ENCODE measurements around the gene KRT31. TPM values are rescaled to one million over a fixed set of nuclear protein-coding genes. Genes with fewer than 3 reads are reported as not detected.

The KRT31 gene
- total RNA-seq, 1 experiment from 2014 or later = not detected

- no peak for TF ChIP-seq JUN (CRISPR knock-in tag; IDR thresholded peaks at IDR 0.05)
- no peak for TF ChIP-seq TCF7 (CRISPR knock-in tag; IDR thresholded peaks at IDR 0.05; ENCODE audit: low read depth)
- TF ChIP-seq ATF3 (CRISPR knock-in tag; conservative IDR thresholded peaks at IDR 0.05) = no peak
These were observed 45.3 kb upstream of the KRT31 start (continued) for GRCh38 chr17:41442739-41443138.

- Mint-ChIP-seq H3K4me1 (0 out of 2 replicates have a peak, but pooled peaks cover 4% of the 10 kb centered on the region), H3K9me3 (peaks cover 7% of the 10 kb centered on the region), H3K36me3 (no peaks in the 10 kb centered on the region), H3K4me3 (no peak within 1 kb of the TSS), H3K27ac (no peak within 1 kb of the TSS), H3K27me3 (ENCODE audit: low read depth) (peaks cover 9% of the 10 kb centered on the region)
- ATAC-seq (no peak), DNase-seq (ENCODE audit: low spot score) (no peak)
- TF ChIP-seq SMAD3 (CRISPR knock-in tag; IDR thresholded peaks at IDR 0.05; ENCODE audit: borderline replicate concordance) = no peak
- TF ChIP-seq ELF4 (CRISPR knock-in tag; IDR thresholded peaks at IDR 0.05; ENCODE audit: low read depth) = no peak
- TF ChIP-seq ATF1 (CRISPR knock-in tag; IDR thresholded peaks at IDR 0.05) = no peak
- no peak for TF ChIP-seq ZNF121 (CRISPR knock-in tag; IDR thresholded peaks at IDR 0.05)
- TF ChIP-seq SP1 (CRISPR knock-in tag; conservative IDR thresholded peaks at IDR 0.05) = no peak
- TF ChIP-seq ATF6 (CRISPR knock-in tag; IDR thresholded peaks at IDR 0.05) = no peak
- POLR2A ChIA-PET = no interaction called here
- CTCF ChIA-PET = no interaction called here
These were observed 43.2 kb upstream of the KRT31 start, which contains the start of gene KRT38 for GRCh38 chr17:41440531-41441033. Gene KRT38 (minus strand): TSS chr17:41440983. CDS start chr17:41440921, 62 bp downstream.

- no peak for DNase-seq (ENCODE audit: low spot score)
- H3K4me3 Mint-ChIP-seq = no peak overlapping the region
- ChIA-PET POLR2A (no interaction called here), CTCF (interaction anchor here (1.1 to 1.9 kb wide), 2 partner anchors 22 to 209 kb away, joined by 3 to 9 read pairs; no protein-coding TSS in a partner anchor)
- TF ChIP-seq RELA (CRISPR knock-in tag; IDR thresholded peaks at IDR 0.05; ENCODE audit: borderline replicate concordance) (no peak), STAT6 (CRISPR knock-in tag; conservative IDR thresholded peaks at IDR 0.05; ENCODE audit: low read depth) (no peak), NFYB (CRISPR knock-in tag; conservative IDR thresholded peaks at IDR 0.05; ENCODE audit: low read depth) (no peak), GABPB1 (CRISPR knock-in tag; IDR thresholded peaks at IDR 0.05) (peak; percentile 78), ZNF396 (CRISPR knock-in tag; IDR thresholded peaks at IDR 0.05; ENCODE audit: borderline replicate concordance) (no peak)
- no peak for ATAC-seq
- H3K27ac Mint-ChIP-seq = no peak overlapping the region
- H3K9me3 Mint-ChIP-seq = peaks cover 7% of the 10 kb centered on the region
- H3K36me3 Mint-ChIP-seq = no peaks in the 10 kb centered on the region
- peaks cover 6% of the 10 kb centered on the region for H3K27me3 Mint-ChIP-seq (ENCODE audit: low read depth)
- H3K4me1 Mint-ChIP-seq = 0 out of 2 replicates have a peak, but pooled peaks cover 4% of the 10 kb centered on the region
These were observed 42.0 kb upstream of the KRT31 start for GRCh38 chr17:41439375-41439774.

- Mint-ChIP-seq H3K4me1 (0 out of 2 replicates have a peak, but pooled peaks cover 2% of the 10 kb centered on the region), H3K27me3 (ENCODE audit: low read depth) (peaks cover 6% of the 10 kb centered on the region), H3K36me3 (no peaks in the 10 kb centered on the region), H3K27ac (no peak overlapping the region), H3K9me3 (peaks cover 7% of the 10 kb centered on the region), H3K4me3 (no peak overlapping the region)
- CTCF ChIA-PET = interaction anchor here (1.9 kb wide), 1 partner anchor 20 kb away, joined by 9 read pairs; no protein-coding TSS in a partner anchor
- no peak for ATAC-seq
- DNase-seq (ENCODE audit: low spot score) = no peak
- POLR2A ChIA-PET = no interaction called here
- TF ChIP-seq SMAD4 (CRISPR knock-in tag; IDR thresholded peaks at IDR 0.05) = no peak
- no peak for TF ChIP-seq ELF4 (CRISPR knock-in tag; IDR thresholded peaks at IDR 0.05; ENCODE audit: low read depth)
- TF ChIP-seq HMGA2 (CRISPR knock-in tag; IDR thresholded peaks at IDR 0.05) = no peak
- TF ChIP-seq JUN (CRISPR knock-in tag; IDR thresholded peaks at IDR 0.05) = no peak
- TF ChIP-seq FOXK1 (CRISPR knock-in tag; IDR thresholded peaks at IDR 0.05) = no peak
- no peak for TF ChIP-seq SOX15 (CRISPR knock-in tag; IDR thresholded peaks at IDR 0.05)
- no peak for TF ChIP-seq TEAD1 (CRISPR knock-in tag; IDR thresholded peaks at IDR 0.05)
- TF ChIP-seq ATF1 (CRISPR knock-in tag; IDR thresholded peaks at IDR 0.05) = no peak
- TF ChIP-seq GTF2I (CRISPR knock-in tag; conservative IDR thresholded peaks at IDR 0.05) = no peak
- no peak for TF ChIP-seq ZNF219 (CRISPR knock-in tag; IDR thresholded peaks at IDR 0.05; ENCODE audit: borderline replicate concordance)
- no peak for TF ChIP-seq ARID4B (CRISPR knock-in tag; IDR thresholded peaks at IDR 0.05; ENCODE audit: borderline replicate concordance)
- TF ChIP-seq FOXJ3 (CRISPR knock-in tag; IDR thresholded peaks at IDR 0.05; ENCODE audit: borderline replicate concordance) = no peak
These were observed 40.4 kb upstream of the KRT31 start for GRCh38 chr17:41437769-41438168.
